ENCODE measurements around the gene GNPTAB.
A peak's percentile ranks its signal among the peaks of the same experiment; 100 is the strongest.

GNPTAB gene

GRCh38 chr12:101782273-101782731, 48.5 kb downstream of the GNPTAB start:
- no peak for TF ChIP-seq POLR2A (IDR thresholded peaks at IDR 0.05; ENCODE audit: low read depth, low read length)
- DNase-seq (ENCODE audit: insufficient read length, low spot score), result no peak
- FAIRE-seq, result no peak

- TF ChIP-seq POLR2A (IDR thresholded peaks at IDR 0.05; ENCODE audit: low read depth, low read length), result no peak
- DNase-seq (ENCODE audit: insufficient read length, low spot score) (no peak), FAIRE-seq (no peak)
Measured at GRCh38 chr12:101781834-101782233, 48.9 kb downstream of the GNPTAB start.

GRCh38 chr12:101780599-101780998, 50.2 kb downstream of the GNPTAB start:
- no peak for TF ChIP-seq POLR2A (IDR thresholded peaks at IDR 0.05; ENCODE audit: low read depth, low read length)
- DNase-seq (ENCODE audit: insufficient read length, low spot score), result no peak
- FAIRE-seq, result no peak

DNA sequence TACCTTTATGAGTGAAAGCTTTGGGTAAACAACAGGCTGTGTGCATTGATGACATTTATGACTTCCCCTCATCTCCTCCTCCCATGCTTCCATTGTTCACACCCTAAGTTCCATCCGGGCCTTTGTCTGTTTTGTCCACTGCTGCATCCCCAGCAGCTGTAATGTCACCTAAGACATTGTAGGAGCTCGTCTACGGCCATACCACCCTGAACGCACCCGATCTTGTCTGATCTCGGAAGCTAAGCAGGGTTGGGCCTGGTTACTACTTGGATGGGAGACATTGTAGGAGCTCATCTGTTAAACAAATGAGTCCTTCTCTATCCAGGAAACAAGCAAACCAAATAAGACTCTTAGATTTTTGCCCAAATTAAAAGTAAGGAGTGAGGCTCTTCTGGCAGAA, 51.1 kb downstream of the GNPTAB start:
- DNase-seq (ENCODE audit: insufficient read length, low spot score), result no peak
- no peak for TF ChIP-seq POLR2A (IDR thresholded peaks at IDR 0.05; ENCODE audit: low read depth, low read length)
- FAIRE-seq, result no peak

- no peak for FAIRE-seq
- TF ChIP-seq POLR2A (IDR thresholded peaks at IDR 0.05; ENCODE audit: low read depth, low read length), result no peak
- DNase-seq (ENCODE audit: insufficient read length, low spot score), result no peak
Measured at GRCh38 chr12:101779200-101779599, 51.6 kb downstream of the GNPTAB start.

GRCh38 chr12:101777978-101778377, 52.8 kb downstream of the GNPTAB start:
- no peak for TF ChIP-seq POLR2A (IDR thresholded peaks at IDR 0.05; ENCODE audit: low read depth, low read length)
- DNase-seq (ENCODE audit: insufficient read length, low spot score) (no peak), FAIRE-seq (no peak)

GRCh38 chr12:101777485-101777884, 53.3 kb downstream of the GNPTAB start:
- TF ChIP-seq POLR2A (IDR thresholded peaks at IDR 0.05; ENCODE audit: low read depth, low read length), result no peak
- FAIRE-seq, result no peak
- DNase-seq (ENCODE audit: insufficient read length, low spot score), result no peak

DNA sequence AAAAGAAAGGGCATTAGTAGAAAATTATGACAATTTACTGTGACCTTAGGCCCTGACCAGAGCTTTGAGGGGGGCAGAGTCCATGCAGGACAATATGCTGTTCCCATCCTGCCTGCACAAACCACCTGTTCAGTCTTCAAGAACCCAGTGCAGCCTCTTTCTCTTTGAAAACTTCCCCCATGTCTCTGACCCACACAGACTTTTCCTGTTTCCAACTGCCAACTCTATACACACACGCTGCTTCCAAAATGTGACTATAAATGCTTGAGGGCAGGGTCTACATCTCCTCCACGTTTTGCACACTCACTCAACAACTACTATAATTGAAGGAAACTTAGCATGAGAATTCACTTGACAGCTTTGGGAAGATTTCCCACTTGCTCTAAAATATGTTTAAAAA, 54.9 kb downstream of the GNPTAB start:
- FAIRE-seq, result no peak
- DNase-seq (ENCODE audit: insufficient read length, low spot score), result no peak
- TF ChIP-seq POLR2A (IDR thresholded peaks at IDR 0.05; ENCODE audit: low read depth, low read length), result no peak

DNA sequence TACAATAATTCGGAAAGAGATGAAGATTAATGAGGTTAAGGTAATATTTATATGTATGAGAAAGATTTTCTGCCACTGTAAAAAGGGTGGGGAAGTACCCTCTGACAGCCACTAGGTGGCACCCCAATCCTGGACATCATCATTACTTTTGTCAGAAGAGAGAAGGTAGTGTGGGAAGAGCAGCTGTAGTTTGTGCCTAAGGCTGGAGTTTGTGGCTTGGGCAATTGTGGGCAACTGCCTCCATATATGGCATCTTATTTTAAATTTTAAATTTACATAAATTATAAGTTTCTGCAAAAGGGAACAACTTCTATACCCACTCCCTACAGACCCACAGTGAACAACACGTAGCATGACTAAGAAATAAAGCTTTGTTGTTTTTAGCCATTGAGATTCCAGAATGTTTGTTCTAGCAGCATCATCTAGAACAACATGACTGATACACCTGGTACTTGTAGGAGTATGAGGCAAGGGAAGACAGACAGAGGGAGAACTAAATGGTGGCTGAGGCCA, 57.1 kb downstream of the GNPTAB start:
- DNase-seq (ENCODE audit: insufficient read length, low spot score) (peak; percentile 27), FAIRE-seq (peak; percentile 93)
- no peak for TF ChIP-seq POLR2A (IDR thresholded peaks at IDR 0.05; ENCODE audit: low read depth, low read length)

GRCh38 chr12:101772012-101772775, 58.6 kb downstream of the GNPTAB start:
- TF ChIP-seq POLR2A (IDR thresholded peaks at IDR 0.05; ENCODE audit: low read depth, low read length), result no peak
- FAIRE-seq (no peak), DNase-seq (ENCODE audit: insufficient read length, low spot score) (no peak)

- FAIRE-seq (no peak), DNase-seq (ENCODE audit: insufficient read length, low spot score) (no peak)
- no peak for TF ChIP-seq POLR2A (IDR thresholded peaks at IDR 0.05; ENCODE audit: low read depth, low read length)
Measured at GRCh38 chr12:101769865-101770264, 60.9 kb downstream of the GNPTAB start.

- FAIRE-seq, result no peak
- DNase-seq (ENCODE audit: insufficient read length, low spot score), result no peak
- no peak for TF ChIP-seq POLR2A (IDR thresholded peaks at IDR 0.05; ENCODE audit: low read depth, low read length)
Measured at GRCh38 chr12:101768781-101769180, 62.0 kb downstream of the GNPTAB start.

DNA sequence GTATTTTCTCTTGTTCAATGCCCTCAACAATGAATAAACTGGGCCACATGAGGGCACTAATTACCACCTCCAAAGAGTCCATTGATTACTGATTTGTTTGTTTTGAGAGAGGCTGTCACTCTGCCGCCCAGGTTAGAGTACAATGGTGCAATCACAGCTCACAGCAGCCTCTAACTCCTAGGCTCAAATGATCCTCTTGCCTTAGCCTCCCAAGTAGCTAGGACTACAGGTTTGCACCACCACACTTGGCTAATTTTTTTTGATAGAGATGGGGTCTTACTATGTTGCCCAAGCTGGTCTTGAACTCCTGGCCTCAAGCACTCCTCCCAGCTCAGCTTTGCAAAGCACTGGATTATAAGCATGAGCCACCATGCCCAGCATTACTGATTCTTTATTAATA, 63.2 kb downstream of the GNPTAB start:
- DNase-seq (ENCODE audit: insufficient read length, low spot score), result no peak
- FAIRE-seq, result no peak
- no peak for TF ChIP-seq POLR2A (IDR thresholded peaks at IDR 0.05; ENCODE audit: low read depth, low read length)

DNA sequence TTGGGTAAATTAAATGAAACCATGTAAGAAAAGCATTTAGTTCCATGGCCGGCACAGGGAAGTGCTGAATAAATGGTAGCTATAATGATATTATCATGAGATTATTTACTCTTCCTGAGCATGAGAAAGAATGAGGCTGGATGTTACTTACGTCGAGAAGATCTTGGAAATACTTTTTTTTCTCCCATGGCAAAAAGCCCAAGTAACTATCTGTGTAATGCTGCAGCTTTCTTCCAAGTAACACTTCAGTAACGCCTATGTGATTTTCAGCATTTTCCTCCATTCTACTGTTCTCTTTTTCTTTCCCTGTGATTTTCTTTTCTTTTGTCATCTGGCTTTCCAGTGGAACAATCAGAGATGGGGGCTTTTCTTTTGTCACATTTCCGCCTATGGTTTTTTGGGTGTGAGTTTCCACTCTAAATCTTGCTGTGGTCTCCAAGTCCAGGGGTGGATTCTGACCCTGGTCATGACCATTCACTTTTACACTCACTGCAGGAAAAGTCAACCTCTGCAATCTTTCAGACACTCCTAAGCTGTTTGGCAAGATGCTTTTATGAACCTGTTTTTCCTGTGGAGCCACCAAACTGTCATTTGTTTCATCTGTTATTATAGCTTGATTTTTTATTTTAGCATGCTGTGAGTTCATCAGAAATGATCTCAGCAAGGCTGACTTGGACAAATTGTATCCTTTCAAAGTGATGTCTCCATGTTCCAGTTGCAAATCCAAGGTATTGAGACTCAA, 66.5 kb downstream of the GNPTAB start:
- no peak for DNase-seq (ENCODE audit: insufficient read length, low spot score)
- no peak for FAIRE-seq
- no peak for TF ChIP-seq POLR2A (IDR thresholded peaks at IDR 0.05; ENCODE audit: low read depth, low read length)

Measured in H54 (cell line).